NOMO-1 treated with dmso at 0.1 percent for 144 hours (cell line): ENCODE data around the gene GJA1.
"Not testable (repeated sequence)": the region's sequence is repeated elsewhere in the genome, so short reads cannot be mapped to it uniquely, and the experiment has no call there.

ENCODE experiments used
- DNase-seq: peaks from one replicate; lab custom pipeline; 2025; ENCODE audit not compliant: unreplicated experiment; lab: John Stamatoyannopoulos, UW

The GJA1 gene

DNA sequence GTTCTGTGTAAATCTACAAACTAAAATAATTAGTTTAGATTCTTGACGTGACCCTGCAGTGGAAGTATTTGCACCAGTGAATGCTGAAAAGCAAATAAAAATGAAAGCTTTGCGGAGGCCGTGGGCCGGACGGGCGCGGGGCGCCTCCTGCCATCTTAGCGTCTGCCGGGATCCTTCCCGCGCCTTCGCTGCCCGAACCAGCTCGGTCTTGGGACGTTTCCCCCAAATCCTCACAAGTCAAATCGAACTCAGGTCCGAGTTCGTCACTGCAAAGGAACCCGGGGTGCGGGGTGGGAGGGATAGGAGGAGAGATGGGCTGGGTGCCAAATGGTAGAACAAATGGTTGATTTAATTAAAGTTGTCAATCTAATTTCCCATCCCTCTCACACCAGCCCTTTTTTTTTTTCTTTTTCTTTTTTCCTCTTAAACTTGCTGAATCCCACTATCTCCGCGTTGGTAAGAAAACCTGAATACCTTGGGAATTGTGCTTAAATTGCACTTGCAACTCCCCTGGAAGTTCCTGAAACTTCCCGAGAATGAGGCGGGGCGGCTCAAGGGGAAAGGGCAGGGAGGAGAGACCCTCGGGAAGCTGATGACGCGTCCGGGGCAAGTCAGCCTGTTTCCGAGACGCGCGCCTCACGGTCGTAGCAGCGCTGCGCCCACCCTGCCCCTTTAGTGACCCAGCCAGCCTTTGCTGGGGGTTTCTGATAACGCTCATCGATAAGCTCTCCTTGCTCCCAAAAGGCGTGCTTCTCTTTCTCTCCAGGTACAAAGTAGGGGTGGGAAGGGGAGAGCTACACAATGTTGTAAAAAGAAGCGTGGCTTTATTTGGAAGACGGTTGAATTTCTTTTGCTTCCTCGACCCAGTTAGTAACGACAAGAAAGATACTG lies 1.8 kb downstream of the GJA1 start:
- DNase-seq: no peak

GRCh38 chr6:121437851-121438651 lies 2.6 kb downstream of the GJA1 start:
- DNase-seq: no peak

DNA sequence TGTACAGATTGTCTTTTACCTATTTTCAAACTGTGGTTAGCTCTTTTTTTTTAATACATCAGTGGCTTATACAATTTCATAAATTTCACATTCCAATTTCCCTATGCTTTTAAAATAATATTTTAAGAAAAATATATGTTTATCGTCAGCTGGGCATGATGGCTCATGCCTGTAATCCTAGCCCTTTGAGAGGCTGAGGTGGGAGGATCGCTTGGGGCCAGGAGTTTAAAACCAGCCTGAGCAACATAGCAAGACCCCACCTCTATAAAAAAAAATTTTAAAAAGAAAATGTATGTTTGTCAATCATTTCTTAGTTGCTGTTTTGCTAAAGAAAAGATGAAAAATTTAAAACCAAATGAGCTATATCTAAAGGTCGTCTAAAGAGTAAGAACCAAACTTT lies 3.4 kb downstream of the GJA1 start:
- no peak for DNase-seq

DNA sequence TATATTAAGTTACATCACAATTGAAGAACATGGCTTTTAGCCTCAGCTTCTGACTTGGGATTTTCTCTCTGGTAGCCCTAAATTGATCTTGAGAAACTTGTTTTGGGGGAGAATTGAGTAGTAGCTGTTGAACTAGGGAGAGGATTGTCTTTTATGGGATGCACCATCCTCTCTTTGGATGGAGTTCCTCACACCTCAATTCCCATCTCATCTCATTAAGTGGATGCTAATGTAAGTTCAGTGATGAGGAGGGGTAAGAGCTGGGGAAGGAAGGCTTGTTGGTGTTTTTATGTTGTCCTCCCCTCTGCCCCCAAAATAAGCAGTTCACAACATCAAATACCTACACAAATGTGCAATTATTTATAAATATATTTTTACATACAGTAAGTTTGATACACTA lies 4.0 kb downstream of the GJA1 start:
- DNase-seq: no peak

GRCh38 chr6:121439926-121440325 lies 4.5 kb downstream of the GJA1 start:
- no peak for DNase-seq

- no peak for DNase-seq
Observed at GRCh38 chr6:121441477-121441876, 6.0 kb downstream of the GJA1 start.

- no peak for DNase-seq
Observed at GRCh38 chr6:121442576-121442975, 7.1 kb downstream of the GJA1 start.

- no peak for DNase-seq
Observed at GRCh38 chr6:121443971-121444541, 8.6 kb downstream of the GJA1 start.

GRCh38 chr6:121446705-121447104 lies 11.3 kb downstream of the GJA1 start:
- DNase-seq: not testable (repeated sequence)

DNA sequence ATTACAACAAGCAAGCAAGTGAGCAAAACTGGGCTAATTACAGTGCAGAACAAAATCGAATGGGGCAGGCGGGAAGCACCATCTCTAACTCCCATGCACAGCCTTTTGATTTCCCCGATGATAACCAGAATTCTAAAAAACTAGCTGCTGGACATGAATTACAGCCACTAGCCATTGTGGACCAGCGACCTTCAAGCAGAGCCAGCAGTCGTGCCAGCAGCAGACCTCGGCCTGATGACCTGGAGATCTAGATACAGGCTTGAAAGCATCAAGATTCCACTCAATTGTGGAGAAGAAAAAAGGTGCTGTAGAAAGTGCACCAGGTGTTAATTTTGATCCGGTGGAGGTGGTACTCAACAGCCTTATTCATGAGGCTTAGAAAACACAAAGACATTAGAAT lies 12.3 kb downstream of the GJA1 start:
- DNase-seq: not testable (repeated sequence)

GRCh38 chr6:121448528-121448927 lies 13.1 kb downstream of the GJA1 start:
- not testable (repeated sequence) for DNase-seq

DNA sequence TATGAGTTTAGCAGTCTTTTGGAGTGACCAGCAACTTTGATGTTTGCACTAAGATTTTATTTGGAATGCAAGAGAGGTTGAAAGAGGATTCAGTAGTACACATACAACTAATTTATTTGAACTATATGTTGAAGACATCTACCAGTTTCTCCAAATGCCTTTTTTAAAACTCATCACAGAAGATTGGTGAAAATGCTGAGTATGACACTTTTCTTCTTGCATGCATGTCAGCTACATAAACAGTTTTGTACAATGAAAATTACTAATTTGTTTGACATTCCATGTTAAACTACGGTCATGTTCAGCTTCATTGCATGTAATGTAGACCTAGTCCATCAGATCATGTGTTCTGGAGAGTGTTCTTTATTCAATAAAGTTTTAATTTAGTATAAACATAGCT lies 13.9 kb downstream of the GJA1 start:
- DNase-seq: no peak

- DNase-seq: no peak
Observed at GRCh38 chr6:121450242-121450641, 14.8 kb downstream of the GJA1 start.

- no peak for DNase-seq
Observed at GRCh38 chr6:121451250-121451649, 15.8 kb downstream of the GJA1 start.

- no peak for DNase-seq
Observed at GRCh38 chr6:121453191-121453590, 17.7 kb downstream of the GJA1 start.

DNA sequence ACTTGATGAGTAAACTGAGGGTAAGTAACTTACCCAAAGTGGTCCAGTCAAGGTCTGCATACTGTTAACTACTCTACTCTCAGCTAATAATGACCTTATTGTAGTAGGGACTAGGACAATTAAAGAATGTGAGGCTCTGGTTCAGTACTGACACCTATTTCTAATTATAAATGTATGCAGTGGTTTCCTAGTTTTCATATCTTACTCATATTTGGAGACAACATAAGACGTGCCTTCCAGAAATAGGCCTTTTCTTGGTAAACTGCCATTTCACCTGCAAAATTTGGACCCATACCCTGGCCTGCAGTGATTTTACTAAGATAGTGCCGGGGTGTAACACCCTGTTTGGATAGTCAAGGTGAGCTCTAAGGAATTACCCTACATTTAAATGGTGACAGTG lies 24.7 kb downstream of the GJA1 start:
- no peak for DNase-seq

GRCh38 chr6:121463087-121463486 lies 27.6 kb downstream of the GJA1 start:
- DNase-seq: no peak

- DNase-seq: no peak
Observed at GRCh38 chr6:121465101-121465500, 29.7 kb downstream of the GJA1 start.

DNA sequence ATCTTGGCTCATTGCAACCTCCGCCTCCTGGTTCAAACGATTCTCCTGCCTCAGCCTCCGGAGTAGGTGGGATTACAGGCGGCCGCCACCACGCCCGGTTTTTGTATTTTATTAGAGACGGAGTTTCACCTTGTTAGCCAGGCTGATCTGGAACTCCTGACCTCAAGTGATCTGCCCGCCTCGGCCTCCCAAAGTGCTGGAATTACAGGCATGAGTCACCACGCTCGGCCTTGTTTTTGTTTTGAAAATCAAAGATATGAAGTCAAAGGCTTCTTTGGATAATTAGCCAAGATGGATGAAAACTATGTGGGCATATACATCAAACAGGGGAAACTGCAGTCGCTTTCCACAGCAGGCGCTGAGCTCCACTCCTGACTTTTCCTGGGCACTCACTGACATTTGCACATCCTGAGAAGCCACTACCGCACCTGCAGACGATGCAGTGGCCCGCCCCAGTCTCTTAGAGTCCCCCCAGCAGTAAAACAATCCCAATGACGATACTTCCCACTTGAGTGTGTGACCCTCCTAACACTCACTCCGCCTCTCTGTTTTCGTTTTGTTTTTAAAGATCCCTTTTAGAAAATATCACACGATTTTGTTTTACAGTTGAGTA lies 44.1 kb downstream of the GJA1 start:
- DNase-seq: no peak

GRCh38 chr6:121480099-121480713 lies 44.8 kb downstream of the GJA1 start:
- no peak for DNase-seq
